ENCODE data around the gene CFAP20.
"Not testable (repeated sequence)": the region's sequence is repeated elsewhere in the genome, so short reads cannot be mapped to it uniquely, and the experiment has no call there.

Gene CFAP20

DNA sequence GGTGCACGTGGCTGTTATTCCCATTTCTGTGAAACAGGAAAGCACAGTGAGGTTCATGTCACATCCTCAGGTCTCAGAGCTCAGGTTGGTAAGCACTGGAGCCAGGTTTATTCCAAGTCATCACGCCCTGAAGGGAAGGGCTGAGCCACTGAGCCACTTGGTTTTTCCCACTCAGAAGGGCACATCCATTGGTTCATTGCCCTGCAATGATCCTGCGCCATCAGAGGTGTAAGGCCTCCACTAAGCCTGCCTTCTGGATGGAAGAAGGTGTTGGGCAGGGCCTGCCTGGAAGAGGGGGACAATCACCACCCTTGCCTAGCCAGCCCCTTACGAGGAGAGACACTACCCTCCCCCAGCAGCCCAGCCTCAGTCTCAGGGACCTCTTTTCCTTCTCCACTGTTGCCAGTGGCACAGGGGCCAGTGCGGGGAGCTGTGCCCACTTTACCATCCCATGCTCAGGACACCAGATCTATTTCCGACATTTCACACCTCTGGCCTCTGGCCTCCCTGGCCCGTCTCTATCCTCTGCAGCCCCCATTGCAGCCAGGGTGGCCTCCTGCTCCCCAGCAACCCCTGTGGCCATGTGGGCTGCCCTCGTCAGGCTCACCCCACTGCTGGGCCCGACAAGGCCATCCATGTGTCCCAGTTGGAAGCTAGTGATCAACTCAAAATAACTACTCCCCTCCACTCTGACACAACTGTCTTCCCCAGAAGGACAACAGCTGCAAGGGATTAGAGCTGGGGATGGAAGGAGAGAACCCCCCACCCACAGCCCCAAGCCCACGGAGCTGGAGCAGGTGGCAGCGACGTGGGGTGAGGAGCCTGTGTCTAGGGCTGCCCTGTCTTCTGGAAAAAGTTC, 29.9 kb downstream of the CFAP20 start:
- H4K20me1 ChIP-seq (ENCODE audit: insufficient read depth, low read length), result no peaks in the 10 kb centered on the region
- no peak for TF ChIP-seq EZH2 (IDR thresholded peaks at IDR 0.05; ENCODE audit: borderline replicate concordance, low read length)
- TF ChIP-seq, protein P1, sequence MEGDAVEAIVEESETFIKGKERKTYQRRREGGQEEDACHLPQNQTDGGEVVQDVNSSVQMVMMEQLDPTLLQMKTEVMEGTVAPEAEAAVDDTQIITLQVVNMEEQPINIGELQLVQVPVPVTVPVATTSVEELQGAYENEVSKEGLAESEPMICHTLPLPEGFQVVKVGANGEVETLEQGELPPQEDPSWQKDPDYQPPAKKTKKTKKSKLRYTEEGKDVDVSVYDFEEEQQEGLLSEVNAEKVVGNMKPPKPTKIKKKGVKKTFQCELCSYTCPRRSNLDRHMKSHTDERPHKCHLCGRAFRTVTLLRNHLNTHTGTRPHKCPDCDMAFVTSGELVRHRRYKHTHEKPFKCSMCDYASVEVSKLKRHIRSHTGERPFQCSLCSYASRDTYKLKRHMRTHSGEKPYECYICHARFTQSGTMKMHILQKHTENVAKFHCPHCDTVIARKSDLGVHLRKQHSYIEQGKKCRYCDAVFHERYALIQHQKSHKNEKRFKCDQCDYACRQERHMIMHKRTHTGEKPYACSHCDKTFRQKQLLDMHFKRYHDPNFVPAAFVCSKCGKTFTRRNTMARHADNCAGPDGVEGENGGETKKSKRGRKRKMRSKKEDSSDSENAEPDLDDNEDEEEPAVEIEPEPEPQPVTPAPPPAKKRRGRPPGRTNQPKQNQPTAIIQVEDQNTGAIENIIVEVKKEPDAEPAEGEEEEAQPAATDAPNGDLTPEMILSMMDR (IDR thresholded peaks at IDR 0.05; ENCODE audit: low read length), result no peak
- no peak overlapping the region for H2AFZ ChIP-seq (ENCODE audit: low read length)
- no peaks in the 10 kb centered on the region for H3K4me1 ChIP-seq (ENCODE audit: insufficient read depth, low read length, severe bottlenecking)
- H3K4me3 ChIP-seq (ENCODE audit: low read depth, low read length, poor library complexity, severe bottlenecking), result no peak overlapping the region
- H3K9ac ChIP-seq (ENCODE audit: low read length), result no peak overlapping the region
- no peak overlapping the region for H3K4me2 ChIP-seq (ENCODE audit: low read length)
- no peaks in the 10 kb centered on the region for H3F3A ChIP-seq (ENCODE audit: insufficient read depth, low read length)
- no peaks in the 10 kb centered on the region for H3K79me2 ChIP-seq (ENCODE audit: insufficient read depth, low read length)
- H3K9me2 ChIP-seq (ENCODE audit: low read depth, low read length), result no peaks in the 10 kb centered on the region
- no peaks in the 10 kb centered on the region for H3K27me3 ChIP-seq (ENCODE audit: insufficient read depth, low read length)
- no peaks in the 10 kb centered on the region for H3K9me3 ChIP-seq (ENCODE audit: low read length)
- H3K36me3 ChIP-seq (ENCODE audit: insufficient read depth, low read length), result no peaks in the 10 kb centered on the region
- no peak overlapping the region for H3K27ac ChIP-seq (ENCODE audit: low read depth, low read length, poor library complexity, severe bottlenecking)

DNA sequence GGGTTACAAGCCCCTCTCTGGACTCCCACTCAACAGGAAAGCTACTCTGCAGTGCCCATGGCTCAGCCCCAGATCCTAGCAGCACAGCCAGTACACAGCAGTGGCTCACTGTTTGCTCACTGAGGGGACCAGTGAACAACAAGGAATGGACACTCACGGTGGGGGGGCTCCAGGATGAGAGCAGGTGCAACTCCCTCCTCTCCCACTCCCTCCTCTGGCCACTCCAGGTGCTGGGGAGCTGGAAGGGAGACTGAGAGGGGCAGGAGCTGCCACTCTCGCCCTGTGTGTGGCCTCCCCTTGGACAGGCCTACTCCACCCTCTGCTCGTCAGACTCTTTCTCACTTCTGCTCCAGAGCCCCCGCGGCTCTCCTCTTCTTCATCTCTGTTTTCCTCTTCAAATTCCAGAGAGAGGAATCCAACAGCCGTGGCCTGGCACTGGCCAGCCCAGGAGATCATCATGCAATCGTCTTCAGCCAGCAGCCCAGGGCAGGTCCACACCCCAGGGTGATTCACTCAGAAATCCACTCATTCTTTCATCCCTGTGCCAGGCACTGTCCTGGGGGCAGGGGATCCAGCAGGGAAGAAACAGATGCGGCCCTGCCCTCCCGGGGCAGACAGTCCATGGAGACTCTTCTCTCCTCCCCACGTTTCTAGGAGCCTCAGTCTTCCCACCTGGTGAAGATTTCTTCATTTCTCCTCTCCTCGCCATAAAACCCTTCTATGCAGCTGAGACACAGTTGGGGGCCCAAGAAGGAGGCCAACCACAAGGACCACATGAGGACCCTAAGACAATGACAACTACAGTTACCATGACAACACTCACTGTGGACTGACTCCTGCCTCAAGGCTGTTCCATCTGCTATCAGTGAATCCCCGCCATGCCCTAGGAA, 30.7 kb downstream of the CFAP20 start:
- TF ChIP-seq, protein P1 (IDR thresholded peaks at IDR 0.05; ENCODE audit: low read length), result no peak
- TF ChIP-seq EZH2 (IDR thresholded peaks at IDR 0.05; ENCODE audit: borderline replicate concordance, low read length), result no peak
- Histone ChIP-seq H3K9me3 (ENCODE audit: low read length) (no peaks in the 10 kb centered on the region), H3K27ac (ENCODE audit: low read depth, low read length, poor library complexity, severe bottlenecking) (no peak overlapping the region), H3K9me2 (ENCODE audit: low read depth, low read length) (no peaks in the 10 kb centered on the region), H3K9ac (ENCODE audit: low read length) (no peak overlapping the region), H3K36me3 (ENCODE audit: insufficient read depth, low read length) (no peaks in the 10 kb centered on the region), H3K27me3 (ENCODE audit: insufficient read depth, low read length) (no peaks in the 10 kb centered on the region), H3K4me2 (ENCODE audit: low read length) (no peak overlapping the region), H4K20me1 (ENCODE audit: insufficient read depth, low read length) (no peaks in the 10 kb centered on the region), H2AFZ (ENCODE audit: low read length) (no peak overlapping the region), H3F3A (ENCODE audit: insufficient read depth, low read length) (no peaks in the 10 kb centered on the region), H3K4me1 (ENCODE audit: insufficient read depth, low read length, severe bottlenecking) (no peaks in the 10 kb centered on the region), H3K79me2 (ENCODE audit: insufficient read depth, low read length) (no peaks in the 10 kb centered on the region), H3K4me3 (ENCODE audit: low read depth, low read length, poor library complexity, severe bottlenecking) (no peak overlapping the region)

DNA sequence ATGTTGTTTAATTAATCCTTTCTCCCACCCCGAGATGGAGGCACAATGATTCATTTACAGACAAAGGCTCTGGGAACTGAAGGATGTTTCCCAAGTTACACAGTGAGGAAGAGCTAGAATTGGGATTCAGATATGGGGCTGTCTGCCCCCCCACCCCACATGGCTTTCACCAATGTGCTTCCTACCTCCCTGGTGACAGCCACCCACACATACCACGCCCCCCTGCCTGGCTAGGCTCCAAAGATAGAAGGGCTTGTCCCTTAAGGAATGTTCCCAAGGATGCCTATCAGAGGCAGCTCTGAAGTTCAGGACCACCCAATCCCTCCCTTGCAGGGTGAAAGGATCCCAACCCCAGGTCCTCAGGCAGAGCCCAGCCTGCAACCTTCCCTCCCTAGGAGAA, 32.9 kb downstream of the CFAP20 start:
- Histone ChIP-seq H3K27ac (ENCODE audit: low read depth, low read length, poor library complexity, severe bottlenecking) (no peak overlapping the region), H3K79me2 (ENCODE audit: insufficient read depth, low read length) (no peaks in the 10 kb centered on the region), H3F3A (ENCODE audit: insufficient read depth, low read length) (no peaks in the 10 kb centered on the region), H4K20me1 (ENCODE audit: insufficient read depth, low read length) (no peaks in the 10 kb centered on the region), H3K4me2 (ENCODE audit: low read length) (no peak overlapping the region), H3K9ac (ENCODE audit: low read length) (no peak overlapping the region), H3K36me3 (ENCODE audit: insufficient read depth, low read length) (no peaks in the 10 kb centered on the region), H3K27me3 (ENCODE audit: insufficient read depth, low read length) (no peaks in the 10 kb centered on the region), H2AFZ (ENCODE audit: low read length) (no peak overlapping the region), H3K4me1 (ENCODE audit: insufficient read depth, low read length, severe bottlenecking) (no peaks in the 10 kb centered on the region), H3K9me3 (ENCODE audit: low read length) (no peaks in the 10 kb centered on the region), H3K9me2 (ENCODE audit: low read depth, low read length) (no peaks in the 10 kb centered on the region), H3K4me3 (ENCODE audit: low read depth, low read length, poor library complexity, severe bottlenecking) (no peak overlapping the region)
- TF ChIP-seq EZH2 (IDR thresholded peaks at IDR 0.05; ENCODE audit: borderline replicate concordance, low read length), result no peak
- TF ChIP-seq, protein P1 (IDR thresholded peaks at IDR 0.05; ENCODE audit: low read length), result no peak

DNA sequence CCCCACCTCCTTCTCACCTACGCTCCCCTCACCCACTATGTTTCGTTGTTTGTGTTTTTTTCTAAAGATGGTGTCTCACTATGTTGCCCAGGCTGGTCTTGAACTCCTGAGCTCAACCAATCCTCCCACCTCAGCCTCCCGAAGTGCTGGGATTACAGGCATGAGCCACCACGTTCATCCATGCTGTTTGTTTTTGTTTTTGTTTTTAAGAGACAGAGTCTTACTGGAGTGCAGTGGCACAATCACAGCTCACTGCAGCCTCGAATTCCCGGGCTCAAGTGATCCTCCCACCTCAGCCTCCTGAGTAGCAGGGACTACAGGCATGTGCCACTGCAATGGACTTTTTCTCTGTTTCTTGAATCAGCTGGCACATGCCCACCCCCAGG, 33.6 kb downstream of the CFAP20 start:
- H3K4me2 ChIP-seq (ENCODE audit: low read length); H3K27ac ChIP-seq (ENCODE audit: low read depth, low read length, poor library complexity, severe bottlenecking): not testable (repeated sequence)

More for the DNA sequence above, 33.6 kb downstream of the CFAP20 start:
- H3K9me2 ChIP-seq (ENCODE audit: low read depth, low read length); H3K27me3 ChIP-seq (ENCODE audit: insufficient read depth, low read length); H3K79me2 ChIP-seq (ENCODE audit: insufficient read depth, low read length); H2AFZ ChIP-seq (ENCODE audit: low read length); H3F3A ChIP-seq (ENCODE audit: insufficient read depth, low read length); H3K9me3 ChIP-seq (ENCODE audit: low read length); H3K9ac ChIP-seq (ENCODE audit: low read length); H4K20me1 ChIP-seq (ENCODE audit: insufficient read depth, low read length); H3K4me1 ChIP-seq (ENCODE audit: insufficient read depth, low read length, severe bottlenecking); H3K36me3 ChIP-seq (ENCODE audit: insufficient read depth, low read length); H3K4me3 ChIP-seq (ENCODE audit: low read depth, low read length, poor library complexity, severe bottlenecking): not testable (repeated sequence)
